Smooth muscle cell (in vitro differentiated cells): ENCODE data around the gene KLK2. TPM values are rescaled to one million over a fixed set of nuclear protein-coding genes. Genes with fewer than 3 reads are reported as not detected.

Source experiments
- DNase-seq: peaks from one replicate; lab custom pipeline; 2025; ENCODE audit not compliant: unreplicated experiment; lab: John Stamatoyannopoulos, UW
- H2AFZ ChIP-seq: fragments of 200-600 bp; sonication (generic); 2 replicates; pipeline ENCODE4 v1.6.0; 2016; ENCODE audit warnings: antibody characterized with exemption, low read depth, mild to moderate bottlenecking
- H3F3A ChIP-seq: fragments of 200-600 bp; sonication (generic); 2 replicates; pipeline ENCODE4 v1.6.0; 2017; ENCODE audit warnings: antibody characterized with exemption, low read depth
- H3K27ac ChIP-seq: fragments of 200-600 bp; sonication (generic); 2 replicates; pipeline ENCODE4 v1.5.1; 2016; ENCODE audit warnings: low read depth, mild to moderate bottlenecking
- H3K27me3 ChIP-seq: fragments of 200-600 bp; sonication (generic); 2 replicates; pipeline ENCODE4 v1.6.1; 2016; ENCODE audit warnings: low read depth, mild to moderate bottlenecking
- H3K36me3 ChIP-seq: fragments of 200-600 bp; sonication (generic); 2 replicates; pipeline ENCODE4 v1.5.1; 2016; ENCODE audit warnings: low read depth
- H3K4me1 ChIP-seq: fragments of 200-600 bp; sonication (generic); 2 replicates; pipeline ENCODE4 v1.5.1; 2016; ENCODE audit warnings: low read depth
- H3K4me2 ChIP-seq: fragments of 200-600 bp; sonication (generic); 2 replicates; pipeline ENCODE4 v1.6.0; 2016; ENCODE audit warnings: mild to moderate bottlenecking
- H3K4me3 ChIP-seq: fragments of 200-600 bp; sonication (generic); 2 replicates; pipeline ENCODE4 v1.5.1; 2016; ENCODE audit warnings: mild to moderate bottlenecking
- H3K79me2 ChIP-seq: fragments of 200-600 bp; sonication (generic); 2 replicates; pipeline ENCODE4 v1.6.0; 2016; ENCODE audit warnings: low read depth, mild to moderate bottlenecking
- H3K9ac ChIP-seq: fragments of 200-600 bp; sonication (generic); 2 replicates; pipeline ENCODE4 v1.6.0; 2016; ENCODE audit warnings: low read depth
- H3K9me3 ChIP-seq: fragments of 200-600 bp; sonication (generic); replicated peaks from 2 replicates; pipeline ENCODE4 v1.5.1; 2016; ENCODE audit warnings: low read depth
- H4K20me1 ChIP-seq: fragments of 200-600 bp; sonication (generic); 2 replicates; pipeline ENCODE4 v1.6.0; 2016; ENCODE audit warnings: low read depth
- WGBS: methylation state at CpG from one replicate; pipeline ENCODE4 v1.1.7; 2016; ENCODE audit warnings: low lambda C conversion rate; 5-methylcytosine and 5-hydroxymethylcytosine counted together
- polyA plus RNA-seq: library from polyadenylated mRNA; unstranded; fragments of >200 nt; fragmentation: Nextera tagmentation; extraction: Ambion mirVana; gene quantifications from 2 replicates; pipeline ENCODE4 v1.2.1, GENCODE V29; 2016
- total RNA-seq: library from RNA; depleted of rRNA; stranded (reverse); fragments of >200 nt; gene quantifications from 2 replicates; pipeline ENCODE4 v1.2.3, GENCODE V29; 2014
- TF ChIP-seq, protein P1 (sequence below): fragments of 200-600 bp; sonication (generic); IDR thresholded peaks from 2 replicates; pipeline ENCODE4 v1.5.1; 2017; ENCODE audit warnings: borderline replicate concordance, mild to moderate bottlenecking, antibody characterized with exemption; ENCODE audit not compliant: insufficient read depth, poor library complexity, severe bottlenecking

Gene KLK2
- total and polyA plus RNA-seq, 2 experiments from 2014 or later = not detected

DNA sequence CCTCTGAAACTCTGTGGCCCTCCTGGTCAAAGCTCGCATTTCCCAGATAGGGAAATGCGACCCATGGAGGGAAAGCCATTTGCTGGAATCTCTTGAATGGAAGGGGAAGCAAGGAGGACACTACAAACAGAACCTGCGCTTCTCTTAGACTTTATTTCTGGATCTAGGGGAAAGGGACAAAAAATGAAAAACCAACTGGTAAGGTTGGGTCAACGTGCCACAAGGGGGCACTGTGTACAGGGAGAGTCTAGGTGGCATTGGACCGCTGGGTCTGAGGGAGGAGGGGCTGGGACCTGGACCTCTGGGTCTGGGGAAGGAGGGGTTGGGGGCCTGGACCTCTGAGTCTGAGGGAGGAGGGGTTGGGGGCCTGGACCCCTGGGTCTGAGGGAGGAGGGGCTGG, 33.0 kb downstream of the KLK2 start:
- WGBS = 16% methylated on average over 5 of the region's 5 CpGs
- no peaks in the 10 kb centered on the region for H4K20me1 ChIP-seq
- H3K9ac ChIP-seq = no peak overlapping the region
- TF ChIP-seq, protein P1, sequence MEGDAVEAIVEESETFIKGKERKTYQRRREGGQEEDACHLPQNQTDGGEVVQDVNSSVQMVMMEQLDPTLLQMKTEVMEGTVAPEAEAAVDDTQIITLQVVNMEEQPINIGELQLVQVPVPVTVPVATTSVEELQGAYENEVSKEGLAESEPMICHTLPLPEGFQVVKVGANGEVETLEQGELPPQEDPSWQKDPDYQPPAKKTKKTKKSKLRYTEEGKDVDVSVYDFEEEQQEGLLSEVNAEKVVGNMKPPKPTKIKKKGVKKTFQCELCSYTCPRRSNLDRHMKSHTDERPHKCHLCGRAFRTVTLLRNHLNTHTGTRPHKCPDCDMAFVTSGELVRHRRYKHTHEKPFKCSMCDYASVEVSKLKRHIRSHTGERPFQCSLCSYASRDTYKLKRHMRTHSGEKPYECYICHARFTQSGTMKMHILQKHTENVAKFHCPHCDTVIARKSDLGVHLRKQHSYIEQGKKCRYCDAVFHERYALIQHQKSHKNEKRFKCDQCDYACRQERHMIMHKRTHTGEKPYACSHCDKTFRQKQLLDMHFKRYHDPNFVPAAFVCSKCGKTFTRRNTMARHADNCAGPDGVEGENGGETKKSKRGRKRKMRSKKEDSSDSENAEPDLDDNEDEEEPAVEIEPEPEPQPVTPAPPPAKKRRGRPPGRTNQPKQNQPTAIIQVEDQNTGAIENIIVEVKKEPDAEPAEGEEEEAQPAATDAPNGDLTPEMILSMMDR = peak; percentile 41
- H2AFZ ChIP-seq = no peak overlapping the region
- H3K79me2 ChIP-seq = no peaks in the 10 kb centered on the region
- no peaks in the 10 kb centered on the region for H3K4me1 ChIP-seq
- no peak overlapping the region for H3K27ac ChIP-seq
- DNase-seq = no peak
- H3K9me3 ChIP-seq = no peaks in the 10 kb centered on the region
- peaks cover 38% of the 10 kb centered on the region for H3K27me3 ChIP-seq
- H3K4me3 ChIP-seq = no peak overlapping the region
- no peaks in the 10 kb centered on the region for H3F3A ChIP-seq
- H3K36me3 ChIP-seq = no peaks in the 10 kb centered on the region
- H3K4me2 ChIP-seq = no peak overlapping the region

DNA sequence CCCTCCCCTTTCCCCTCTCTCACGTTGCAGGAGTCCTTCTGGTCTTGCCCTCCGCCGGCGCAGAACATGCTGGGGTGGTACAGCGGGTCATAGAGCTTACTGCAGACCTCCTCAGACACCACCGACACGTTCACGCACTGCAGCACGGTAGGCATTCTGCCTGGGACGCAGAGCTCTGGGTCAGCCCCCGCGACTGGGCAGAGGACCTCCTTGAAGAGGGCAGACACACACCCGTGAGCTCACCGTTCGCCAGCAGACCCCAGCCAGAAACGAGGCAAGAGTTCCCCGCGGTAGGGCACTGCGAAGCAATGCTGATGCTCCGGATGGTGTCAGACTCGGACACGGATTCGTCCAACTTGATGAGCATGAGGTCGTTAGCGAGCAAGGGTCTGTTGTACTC, 35.1 kb downstream of the KLK2 start:
- Histone ChIP-seq H3K4me2 (no peak overlapping the region), H3K9me3 (no peaks in the 10 kb centered on the region), H2AFZ (no peak overlapping the region), H3K79me2 (no peaks in the 10 kb centered on the region), H3K9ac (no peak overlapping the region), H3K36me3 (no peaks in the 10 kb centered on the region), H3F3A (no peaks in the 10 kb centered on the region), H3K27ac (no peak overlapping the region), H3K4me3 (no peak overlapping the region), H3K4me1 (no peaks in the 10 kb centered on the region), H4K20me1 (no peaks in the 10 kb centered on the region), H3K27me3 (peaks cover 56% of the 10 kb centered on the region)
- TF ChIP-seq, protein P1 = no peak
- no peak for DNase-seq
- WGBS = 88% methylated on average over 25 of the region's 25 CpGs

DNA sequence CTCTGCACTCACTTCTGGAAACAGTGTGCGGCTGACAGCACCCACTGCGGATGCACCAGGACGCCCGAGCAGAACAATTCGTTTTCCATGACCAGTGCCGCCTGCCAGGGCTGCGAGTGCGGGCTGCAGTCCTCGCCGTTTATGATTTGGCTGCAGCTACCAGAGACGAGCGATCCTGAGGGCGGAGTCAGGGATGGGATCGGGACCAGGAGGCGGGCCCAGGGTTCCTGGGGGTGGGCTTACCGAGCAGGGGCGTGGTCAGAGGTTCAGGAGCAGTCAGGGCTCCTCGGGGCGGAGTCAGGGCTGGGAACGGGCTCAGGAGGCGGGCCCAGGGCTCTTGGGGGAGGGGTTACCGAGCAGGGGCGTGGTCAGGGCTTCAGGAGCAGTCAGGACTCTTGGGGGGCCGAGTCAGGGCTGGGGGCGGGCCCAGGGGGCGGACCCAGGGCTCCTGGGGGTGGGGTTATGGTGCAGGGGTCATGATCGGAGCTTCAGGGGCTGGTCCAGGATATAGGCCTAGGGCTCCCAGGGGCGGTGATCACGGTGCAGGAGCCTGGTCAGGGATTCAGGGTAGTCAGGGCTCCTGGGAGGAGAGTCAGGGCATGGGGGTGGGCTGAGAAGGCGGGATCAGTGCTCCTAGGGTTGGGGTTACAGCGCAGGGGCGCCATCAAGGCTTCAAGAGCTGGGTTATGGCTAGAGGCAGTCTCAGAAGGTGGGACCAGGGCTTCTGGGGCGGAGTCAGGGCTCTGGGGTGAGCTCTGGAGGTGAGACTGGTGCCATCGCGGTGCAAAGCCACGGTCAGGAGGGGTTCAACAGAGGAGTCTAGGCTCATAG, 36.2 kb downstream of the KLK2 start:
- Histone ChIP-seq H3K27ac (no peak overlapping the region), H3F3A (no peaks in the 10 kb centered on the region), H3K79me2 (no peaks in the 10 kb centered on the region), H3K4me1 (no peaks in the 10 kb centered on the region), H3K4me2 (peak overlapping the region; percentile 73), H3K27me3 (peaks cover 57% of the 10 kb centered on the region), H3K9me3 (no peaks in the 10 kb centered on the region), H3K36me3 (no peaks in the 10 kb centered on the region), H3K4me3 (peak overlapping the region; percentile 31), H4K20me1 (no peaks in the 10 kb centered on the region), H2AFZ (no peak overlapping the region), H3K9ac (no peak overlapping the region)
- TF ChIP-seq, protein P1 = no peak
- no peak for DNase-seq
- WGBS = 9% methylated on average over 28 of the region's 36 CpGs

DNA sequence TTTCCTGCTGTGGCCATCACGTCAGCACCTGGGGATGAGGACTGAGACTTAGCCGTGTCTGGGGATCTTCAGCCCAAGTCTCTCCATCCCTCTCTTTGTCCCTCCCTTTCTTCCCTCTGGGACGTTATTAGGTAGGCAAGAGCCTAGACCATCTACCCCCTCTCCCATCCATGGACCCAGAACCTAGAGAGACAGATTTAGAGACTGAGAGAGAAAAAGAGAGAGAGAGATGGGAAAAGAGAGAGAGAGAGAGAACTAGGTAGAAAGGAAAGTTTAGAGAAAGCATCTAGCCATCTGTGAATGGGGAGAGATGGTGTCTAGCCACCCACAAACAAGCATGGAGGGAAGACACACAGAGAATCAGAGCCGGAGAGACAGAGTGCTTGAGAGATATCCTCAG, 37.5 kb downstream of the KLK2 start:
- no peaks in the 10 kb centered on the region for H3K79me2 ChIP-seq
- TF ChIP-seq, protein P1 = no peak
- no peak overlapping the region for H3K27ac ChIP-seq
- H3K4me3 ChIP-seq = no peak overlapping the region
- no peaks in the 10 kb centered on the region for H3F3A ChIP-seq
- no peak overlapping the region for H3K4me2 ChIP-seq
- H3K9ac ChIP-seq = no peak overlapping the region
- WGBS = 84% methylated on average over 4 of the region's 4 CpGs
- no peaks in the 10 kb centered on the region for H3K9me3 ChIP-seq
- H4K20me1 ChIP-seq = no peaks in the 10 kb centered on the region
- DNase-seq = no peak
- peaks cover 66% of the 10 kb centered on the region for H3K27me3 ChIP-seq
- no peaks in the 10 kb centered on the region for H3K4me1 ChIP-seq
- H2AFZ ChIP-seq = no peak overlapping the region
- H3K36me3 ChIP-seq = no peaks in the 10 kb centered on the region
